ENCODE measurements around the gene LBHD1.
"Not testable (repeated sequence)": the region's sequence is repeated elsewhere in the genome, so short reads cannot be mapped to it uniquely, and the experiment has no call there.

LBHD1 gene

GRCh38 chr11:62693624-62694023 is 21.6 kb upstream of the LBHD1 start:
- not testable (repeated sequence) for DNase-seq (ENCODE audit: low read depth)

DNA sequence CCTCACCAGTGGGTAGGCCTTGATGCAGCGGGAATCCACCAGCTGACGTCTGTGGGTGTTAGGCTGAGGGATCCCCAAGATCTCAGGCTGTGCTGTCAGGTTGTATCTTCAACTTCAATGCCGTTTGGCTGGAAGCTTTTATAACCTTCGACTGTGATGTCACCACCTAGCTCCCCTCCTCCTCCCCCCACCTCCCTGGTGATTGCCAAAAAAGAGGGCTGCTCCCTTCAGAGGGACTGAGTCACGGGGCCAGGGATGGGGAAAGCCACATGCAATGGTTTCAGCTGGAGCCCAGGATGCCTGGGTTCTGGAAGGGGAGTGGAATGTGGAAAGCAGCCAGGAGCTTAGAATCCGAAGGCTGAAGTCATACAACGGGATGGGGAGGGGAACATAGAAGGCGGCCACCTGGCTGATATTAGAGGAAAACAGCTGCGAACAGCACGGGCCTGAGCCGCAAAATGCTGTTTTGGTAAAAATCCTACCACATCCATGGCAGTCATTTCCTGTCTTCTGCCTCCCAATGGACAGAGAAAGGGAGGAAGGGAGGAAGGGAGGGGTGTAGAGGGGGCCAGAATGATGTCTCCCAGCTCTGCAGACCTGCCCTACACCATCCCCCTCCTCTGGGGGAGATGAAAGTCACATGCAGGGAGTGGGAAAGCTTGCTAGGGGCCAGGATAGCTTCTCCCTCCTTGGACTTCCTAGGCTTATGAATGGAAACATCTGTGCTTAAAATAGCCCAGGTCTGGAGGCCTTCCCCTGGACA is 17.5 kb upstream of the LBHD1 start, which contains the start of gene LRRN4CL:
Gene LRRN4CL (minus strand): TSS at position 110 of the 763 bp plus-strand sequence. CDS start 1,022 bp downstream, outside the sequence.
- no peak for DNase-seq (ENCODE audit: low read depth)

- no peak for DNase-seq (ENCODE audit: low read depth)
These were observed 16.4 kb upstream of the LBHD1 start for GRCh38 chr11:62688491-62688890.

DNA sequence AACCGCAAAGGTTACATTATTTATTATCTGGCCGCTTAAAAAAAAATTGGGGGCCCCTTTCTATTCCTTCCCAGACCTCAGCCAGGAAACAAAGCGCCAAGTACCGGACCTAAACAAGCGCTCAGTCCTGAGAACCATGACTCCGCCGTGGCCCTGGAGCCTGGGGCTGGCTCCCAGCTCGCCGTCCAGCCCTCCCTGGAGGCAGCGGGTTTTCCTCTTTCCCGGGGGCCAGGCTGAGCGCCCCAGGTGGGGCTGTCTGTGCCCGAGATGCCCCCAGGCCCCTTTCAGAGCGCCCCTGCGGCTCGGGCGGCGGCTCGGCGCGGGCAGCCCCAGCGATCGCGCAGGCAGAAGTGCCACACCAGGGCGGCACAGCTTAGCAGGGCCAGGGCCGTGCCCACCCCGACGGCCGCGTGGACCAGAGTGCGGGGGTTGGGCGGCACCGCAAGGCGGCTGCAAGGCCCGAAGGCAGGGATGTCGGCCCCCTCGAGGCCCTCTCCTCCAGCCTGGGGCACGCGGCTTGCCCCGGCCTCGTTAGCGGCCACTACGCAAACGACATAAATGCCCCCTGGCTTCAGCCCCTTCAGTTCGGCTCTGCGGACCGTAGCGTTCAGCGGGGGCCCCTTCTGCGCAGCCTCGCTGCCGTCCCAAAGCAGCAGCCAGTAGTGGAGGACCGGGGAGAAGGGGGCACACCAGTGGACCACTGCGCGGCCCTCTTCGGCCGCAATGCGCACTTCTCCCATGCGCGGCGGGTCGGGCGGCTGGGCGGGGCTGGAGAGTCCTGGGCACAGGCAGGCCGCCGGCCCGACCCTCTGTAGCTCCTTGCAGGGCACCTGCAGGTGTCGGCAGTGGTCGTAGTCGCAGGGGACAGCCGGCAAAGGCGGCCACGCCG is 15.7 kb upstream of the LBHD1 start:
- no peak for DNase-seq (ENCODE audit: low read depth)

DNA sequence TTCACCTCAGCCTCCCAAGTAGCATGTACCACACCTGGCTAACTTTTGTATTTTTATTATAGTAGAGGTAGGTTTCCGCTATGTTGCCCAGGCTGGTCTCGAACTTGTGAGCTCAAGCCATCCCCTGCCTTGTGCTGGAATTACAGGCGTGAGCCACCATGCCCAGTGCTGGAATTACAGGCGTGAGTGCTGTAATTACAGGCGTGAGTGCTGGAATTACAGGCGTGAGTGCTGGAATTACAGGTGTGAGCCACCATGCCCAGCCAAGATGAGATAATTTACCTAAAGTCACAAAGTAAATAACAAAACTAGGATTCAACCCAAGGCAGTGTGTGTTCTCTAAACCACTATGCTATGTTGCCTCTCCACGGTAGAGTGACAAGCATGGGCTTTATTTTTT is 10.5 kb upstream of the LBHD1 start:
- DNase-seq (ENCODE audit: low read depth): no peak

DNA sequence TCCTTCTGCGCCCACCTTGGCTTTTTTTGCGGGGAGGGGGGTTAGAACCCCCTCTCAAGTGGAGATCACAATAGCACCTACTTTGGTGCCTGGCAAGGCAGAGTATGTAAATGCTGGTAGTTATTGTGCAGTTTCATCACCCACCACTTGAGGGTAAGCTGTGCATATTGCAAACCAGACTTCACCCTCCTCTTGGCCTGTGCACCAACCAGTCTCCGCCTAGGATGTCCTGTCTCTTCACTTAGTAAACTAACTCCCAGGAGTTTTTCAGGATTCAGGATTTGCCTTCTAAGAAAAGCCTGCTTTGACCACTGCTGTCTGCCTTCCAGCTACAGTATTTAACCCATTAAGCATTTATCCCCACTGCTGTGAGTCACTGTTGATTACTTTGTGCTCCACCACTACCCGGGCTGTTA is 8.8 kb upstream of the LBHD1 start:
- no peak for DNase-seq (ENCODE audit: low read depth)

DNA sequence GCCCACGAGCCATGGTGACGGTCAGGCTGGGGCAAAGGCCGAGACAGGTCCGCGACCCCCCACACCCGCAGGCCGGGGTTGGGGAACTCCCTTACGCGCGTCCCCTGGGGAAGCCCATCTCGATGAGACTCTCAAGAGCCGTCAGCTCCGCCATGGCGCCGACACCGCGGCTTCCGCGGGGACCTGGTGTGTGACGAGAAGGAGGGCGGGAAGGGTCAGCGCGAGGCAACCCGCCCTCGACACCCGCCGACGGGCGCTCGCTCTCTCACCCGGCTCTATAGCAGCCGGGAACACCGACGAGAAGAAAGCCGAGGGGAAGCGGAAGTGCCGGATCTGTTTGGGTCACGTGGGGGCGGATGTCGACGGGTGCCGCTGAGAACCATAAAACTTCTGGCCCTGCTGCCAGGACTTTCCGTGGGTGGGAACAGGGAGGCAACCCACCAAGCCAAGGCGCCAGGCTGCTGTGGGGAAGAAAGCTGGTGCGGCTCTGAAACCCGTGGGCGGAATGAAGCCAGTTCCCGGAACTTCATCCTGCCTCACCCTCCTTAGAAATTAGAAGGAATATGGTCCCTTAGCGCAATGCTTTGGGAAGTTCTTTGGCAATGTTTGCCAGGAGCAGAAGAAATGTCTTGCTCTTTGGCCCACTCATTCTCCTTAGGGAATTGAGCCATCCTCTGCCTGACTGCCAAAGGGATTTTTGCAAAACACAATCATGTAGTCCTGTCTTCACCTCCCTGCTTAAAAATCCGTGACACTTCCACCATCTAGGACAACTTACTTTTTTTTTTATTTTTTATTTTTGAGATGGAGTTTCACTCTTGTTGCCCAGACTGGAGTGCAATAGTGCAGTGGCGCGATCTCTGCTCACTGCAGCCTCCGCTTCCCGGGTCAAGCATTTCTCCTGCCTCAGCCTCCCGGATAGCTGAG is 7.0 kb upstream of the LBHD1 start, which contains the start of gene UBXN1:
Gene UBXN1 (minus strand): TSS at position 304 of the 927 bp plus-strand sequence. CDS start 150 bp downstream, at position 154.
- DNase-seq (ENCODE audit: low read depth): peak; percentile 76

DNA sequence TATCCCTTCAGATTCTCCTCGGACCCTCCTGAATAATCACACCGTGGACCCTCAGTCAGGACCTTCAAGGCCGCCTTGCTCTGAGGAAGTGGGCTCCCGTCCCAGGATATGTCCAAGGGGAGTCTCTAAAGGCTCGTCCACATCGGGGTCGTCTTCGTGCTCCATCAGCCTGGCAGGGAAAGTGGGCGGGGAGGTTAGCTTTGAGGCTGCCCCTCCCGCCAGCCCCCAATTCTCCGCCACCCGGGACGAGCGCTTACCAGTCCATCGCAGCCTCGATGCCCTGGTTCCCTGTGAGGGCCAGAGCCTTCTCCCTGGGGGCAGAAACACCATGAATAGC is 6.3 kb upstream of the LBHD1 start:
- DNase-seq (ENCODE audit: low read depth): no peak

- DNase-seq (ENCODE audit: low read depth): no peak
These were observed 5.6 kb upstream of the LBHD1 start for GRCh38 chr11:62677714-62678113.

GRCh38 chr11:62677156-62677555 is 5.1 kb upstream of the LBHD1 start:
- no peak for DNase-seq (ENCODE audit: low read depth)

GRCh38 chr11:62676698-62677097 is 4.6 kb upstream of the LBHD1 start:
- no peak for DNase-seq (ENCODE audit: low read depth)

DNA sequence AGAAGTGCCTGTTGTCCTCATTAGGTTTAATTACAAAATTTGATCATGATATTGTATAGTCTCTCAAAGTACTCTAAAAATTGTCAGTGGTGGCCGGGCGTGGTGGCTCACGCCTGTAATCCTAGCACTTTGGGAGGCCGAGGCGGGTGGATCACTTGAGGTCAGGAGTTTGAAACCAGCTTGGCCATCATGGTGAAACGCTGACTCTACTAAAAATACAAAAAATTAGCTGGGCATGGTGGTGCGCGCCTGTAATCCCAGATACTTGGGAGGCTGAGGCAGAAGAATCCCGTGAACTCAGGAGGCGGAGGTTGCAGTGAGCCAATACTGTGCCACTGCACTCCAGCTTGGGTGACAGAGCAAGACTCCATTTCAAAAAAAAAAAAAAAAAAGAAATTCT is 3.3 kb upstream of the LBHD1 start:
- DNase-seq (ENCODE audit: low read depth): not testable (repeated sequence)

GRCh38 chr11:62673196-62673525 is 1.1 kb upstream of the LBHD1 start:
- no peak for DNase-seq (ENCODE audit: low read depth)

- peak; percentile 24 for DNase-seq (ENCODE audit: low read depth)
These were observed 845 bp downstream of the LBHD1 start for GRCh38 chr11:62671236-62671607.

DNA sequence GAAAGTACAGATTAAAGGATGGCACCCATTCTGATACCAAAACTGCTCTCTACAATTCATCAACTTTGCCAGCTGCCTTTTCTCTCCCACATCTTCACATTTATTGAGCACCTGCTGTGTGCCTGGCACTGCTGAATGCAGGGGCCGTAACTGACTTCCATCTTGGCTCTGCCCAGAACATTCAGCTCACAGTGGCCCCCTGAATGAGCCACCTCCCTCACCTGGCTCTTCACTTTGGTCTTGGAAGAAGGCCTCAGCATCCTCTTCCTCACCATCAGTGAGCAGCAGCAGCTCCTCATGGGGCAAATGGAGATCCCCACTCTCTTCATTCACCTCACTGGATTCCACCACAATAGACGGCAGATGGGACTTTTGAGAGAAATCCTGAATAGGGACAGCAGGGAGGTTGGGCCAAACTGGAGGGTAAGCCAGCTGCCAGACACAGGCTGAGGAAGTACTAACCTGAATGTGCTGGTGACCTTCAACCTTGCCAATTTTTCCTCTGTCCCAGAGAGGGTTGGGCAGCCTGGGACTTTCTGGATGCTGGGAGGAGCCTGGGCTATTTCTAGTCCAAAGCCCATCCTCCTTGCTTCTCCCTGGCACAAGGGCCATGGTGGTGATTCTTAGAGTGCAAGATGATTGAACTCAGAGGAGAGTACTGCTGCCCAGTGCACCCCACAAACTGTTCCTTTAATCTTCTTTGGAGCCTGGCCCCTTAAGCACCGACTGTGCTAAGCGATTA is 2.5 kb downstream of the LBHD1 start:
- DNase-seq (ENCODE audit: low read depth): no peak

DNA sequence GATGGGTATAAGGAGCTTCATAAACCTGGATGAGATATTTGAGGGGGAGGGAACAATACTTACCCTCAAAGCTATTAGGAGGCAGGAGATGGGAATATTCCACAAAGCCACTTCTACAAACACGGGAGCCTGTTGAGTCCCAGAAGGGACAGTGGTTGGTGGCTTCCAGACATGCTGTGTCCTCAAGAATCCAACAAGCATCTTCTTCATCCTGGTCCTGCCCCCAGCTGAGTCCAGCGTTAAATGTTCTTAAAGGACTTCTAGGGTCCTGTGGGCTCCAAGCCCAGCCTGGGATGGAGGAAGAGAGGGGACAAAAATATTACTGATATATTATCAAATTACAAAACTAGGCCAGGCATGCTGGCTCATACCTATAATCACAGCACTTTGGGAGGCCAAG is 4.6 kb downstream of the LBHD1 start:
- no peak for DNase-seq (ENCODE audit: low read depth)

DNA sequence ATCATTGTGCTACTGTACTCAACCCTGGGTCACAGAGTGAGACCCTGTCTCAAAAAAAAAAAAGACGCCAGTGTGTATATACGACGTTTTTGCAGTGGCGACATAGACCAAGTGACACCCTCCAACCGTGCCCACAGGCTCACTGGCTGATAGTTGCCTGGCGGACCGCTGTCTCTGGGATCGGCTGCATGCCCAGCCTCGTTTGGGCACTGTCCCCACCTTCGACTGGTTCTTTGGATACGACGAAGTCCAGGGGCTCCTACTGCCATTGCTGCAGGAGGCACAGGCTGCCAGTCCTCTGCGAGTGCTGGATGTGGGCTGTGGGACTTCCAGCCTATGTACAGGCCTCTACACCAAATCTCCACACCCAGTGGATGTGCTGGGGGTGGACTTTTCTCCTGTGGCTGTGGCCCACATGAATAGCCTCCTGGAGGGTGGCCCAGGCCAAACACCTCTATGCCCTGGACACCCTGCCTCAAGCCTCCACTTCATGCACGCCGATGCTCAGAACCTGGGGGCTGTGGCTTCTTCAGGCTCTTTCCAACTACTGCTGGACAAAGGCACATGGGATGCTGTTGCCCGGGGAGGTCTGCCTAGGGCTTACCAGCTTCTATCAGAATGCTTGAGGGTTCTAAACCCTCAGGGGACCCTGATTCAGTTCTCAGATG is 5.7 kb downstream of the LBHD1 start:
- no peak for DNase-seq (ENCODE audit: low read depth)

GRCh38 chr11:62665599-62666258 is 6.3 kb downstream of the LBHD1 start:
- DNase-seq (ENCODE audit: low read depth): peak; percentile 48

DNA sequence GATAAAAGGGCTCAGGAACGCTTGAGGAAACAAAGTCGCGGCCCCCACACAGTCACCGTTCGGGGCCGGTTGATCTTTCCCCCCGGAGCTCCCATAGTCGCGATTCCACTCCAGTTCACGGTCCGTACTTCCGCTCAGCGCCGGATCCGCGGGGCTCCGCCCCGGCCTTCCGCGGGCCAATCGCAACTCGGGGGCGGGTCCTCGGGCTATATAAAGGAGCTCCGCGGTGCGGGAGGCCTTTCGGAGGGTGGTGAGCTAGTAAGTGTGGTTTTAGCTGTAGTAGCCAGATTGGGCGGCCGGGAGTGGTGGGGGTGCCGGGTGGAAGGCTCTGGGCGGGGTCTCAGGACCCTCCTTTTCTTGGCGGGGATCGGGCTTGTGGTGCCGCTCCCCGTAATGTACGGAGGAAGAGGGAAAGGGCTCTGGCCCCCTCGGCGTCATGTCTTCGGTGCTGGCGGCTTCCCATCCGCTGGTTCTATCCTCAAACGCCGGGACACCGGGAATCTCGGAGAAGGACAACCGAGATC is 6.9 kb downstream of the LBHD1 start, which contains the start of the genes C11orf98 and CSKMT:
Gene C11orf98 (minus strand): TSS at position 136 of the 524 bp plus-strand sequence. CDS start 41 bp downstream, at position 95.
Gene CSKMT (plus strand): TSS at position 238 of the 524 bp plus-strand sequence. CDS start 568 bp downstream, outside the sequence.
- DNase-seq (ENCODE audit: low read depth): peak; percentile 91

Measured in activated T-helper 9 cell treated with anti-CD3 and anti-CD28 coated beads, Interleukin-2, amount 50 U/mL, for 16 hours (primary cell).